Measurements from ENCODE around the gene IL22RA2.

DNA sequence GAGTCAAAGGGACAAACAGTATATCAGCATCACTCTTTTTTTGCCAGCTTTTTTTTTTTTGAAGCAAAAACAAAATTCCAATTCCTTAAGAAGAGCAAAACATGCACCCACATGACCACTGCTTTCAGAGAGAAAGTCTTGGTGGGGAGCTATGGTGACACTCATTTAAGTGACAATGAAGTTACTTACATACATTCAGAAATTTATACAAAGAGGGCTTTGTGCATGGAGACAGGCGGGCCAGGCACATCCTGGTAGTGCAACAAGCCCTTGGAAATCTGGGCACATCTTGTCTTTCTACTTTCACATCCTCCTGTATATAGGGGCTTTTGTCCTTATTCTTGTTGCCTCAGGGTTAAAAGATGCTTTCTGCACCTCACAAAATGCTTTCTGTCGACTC lies 55.9 kb downstream of the IL22RA2 start:
- TF ChIP-seq GATA3 (IDR thresholded peaks at IDR 0.05; ENCODE audit: low read depth, low read length) = no peak
- TF ChIP-seq GATA2 (IDR thresholded peaks at IDR 0.05; ENCODE audit: low read depth, low read length) = no peak

All from SH-SY5Y (cell line).